IMR-90 (cell line): ENCODE results near the gene CST1. TPM values are rescaled to one million over a fixed set of nuclear protein-coding genes. Genes with fewer than 3 reads are reported as not detected.

ENCODE experiments used
- ATAC-seq: fragments of 200-7000 bp; cut with Tn5 transposase; 2 replicates; pipeline ENCODE4 v1.9.1; 2020; ENCODE audit warnings: low read depth, mild to moderate bottlenecking, moderate library complexity
- BruUV-seq: library from RNA; stranded (reverse); fragments of 400-500 nt; replicated peaks from 2 replicates; lab custom pipeline; 2021; lab: Mats Ljungman, UMichigan
- CTCF ChIA-PET: fragments of 300-600 bp; formaldehyde crosslinking; extraction: SDS; loops from one replicate; lab custom pipeline; 2021; ENCODE audit warnings: antibody characterized with exemption; lab: Yijun Ruan, JAX
- POLR2A ChIA-PET: fragments of 300-600 bp; sonication (Branson Sonifier 250); formaldehyde crosslinking; loops from one replicate; lab custom pipeline; 2022; ENCODE audit warnings: antibody characterized with exemption; ENCODE audit not compliant: unreplicated experiment; lab: Charles Lee
- DNase-seq: peaks from one replicate; pipeline ENCODE4 v3.0.0; 2013
- H2AFZ ChIP-seq: replicated peaks from 2 replicates; pipeline ENCODE3; 2013; ENCODE audit warnings: low read length, mild to moderate bottlenecking; ENCODE audit not compliant: poor library complexity
- H2AK5ac ChIP-seq: 2 replicates; pipeline ENCODE4 v1.6.1; 2013; ENCODE audit warnings: low read depth, low read length, inconsistent platforms
- H2AK9ac ChIP-seq: replicated peaks from 2 replicates; pipeline ENCODE3; 2013; ENCODE audit warnings: mild to moderate bottlenecking, low read depth, low read length, moderate library complexity; ENCODE audit not compliant: poor library complexity
- H2BK120ac ChIP-seq: 2 replicates; pipeline ENCODE4 v1.6.1; 2013; ENCODE audit warnings: low read depth, low read length, inconsistent platforms
- H2BK15ac ChIP-seq: 3 replicates; pipeline ENCODE4 v1.6.1; 2013; ENCODE audit warnings: low read depth, low read length, inconsistent platforms
- H2BK20ac ChIP-seq: 2 replicates; pipeline ENCODE4 v1.6.1; 2013; ENCODE audit warnings: low read depth, mild to moderate bottlenecking, inconsistent platforms, low read length, moderate library complexity
- H2BK5ac ChIP-seq: 2 replicates; pipeline ENCODE4 v1.6.1; 2013; ENCODE audit warnings: mild to moderate bottlenecking, low read depth, low read length, inconsistent platforms; ENCODE audit not compliant: poor library complexity, severe bottlenecking
- H3K14ac ChIP-seq: replicated peaks from 2 replicates; pipeline ENCODE4 v1.6.1; 2013; ENCODE audit warnings: low read depth, low read length, inconsistent platforms
- H3K18ac ChIP-seq: 2 replicates; pipeline ENCODE4 v1.6.1; 2013; ENCODE audit warnings: low read depth, low read length, control low read depth
- H3K23ac ChIP-seq: 2 replicates; pipeline ENCODE4 v1.6.1; 2013; ENCODE audit warnings: low read depth, low read length, inconsistent platforms
- H3K27ac ChIP-seq: 2 replicates; pipeline ENCODE4 v1.5.1; 2013; ENCODE audit warnings: mild to moderate bottlenecking, control low read depth, low read length; ENCODE audit not compliant: insufficient read depth
- H3K27me3 ChIP-seq: 2 replicates; pipeline ENCODE4 v1.6.1; 2013; ENCODE audit warnings: low read length; ENCODE audit not compliant: control insufficient read depth, insufficient read depth
- H3K36me3 ChIP-seq: 2 replicates; pipeline ENCODE4 v1.6.1; 2013; ENCODE audit warnings: low read length, mixed read lengths; ENCODE audit not compliant: control insufficient read depth, insufficient read depth
- H3K4ac ChIP-seq: 2 replicates; pipeline ENCODE4 v1.6.1; 2013; ENCODE audit warnings: low read depth, low read length, inconsistent platforms
- H3K4me1 ChIP-seq: 2 replicates; pipeline ENCODE4 v1.6.1; 2013; ENCODE audit warnings: low read length, mixed read lengths; ENCODE audit not compliant: control insufficient read depth, insufficient read depth
- H3K4me2 ChIP-seq: 2 replicates; pipeline ENCODE4 v1.6.1; 2013; ENCODE audit warnings: low read depth, mild to moderate bottlenecking, control low read depth, low read length, moderate library complexity
- H3K4me3 ChIP-seq: 2 replicates; pipeline ENCODE4 v1.5.1; 2013; ENCODE audit warnings: low read depth, mild to moderate bottlenecking, control low read depth, low read length, moderate library complexity; ENCODE audit not compliant: insufficient read depth
- H3K56ac ChIP-seq: 2 replicates; pipeline ENCODE4 v1.6.1; 2013; ENCODE audit warnings: low read length, inconsistent platforms; ENCODE audit not compliant: insufficient read depth; ENCODE audit errors: extremely low read depth
- H3K79me1 ChIP-seq, 2 experiments: 2 replicates each; pipeline ENCODE4 v1.6.1; 2013; ENCODE audit warnings: low read length in 2 of 2, inconsistent platforms in 1 of 2, low read depth in 1 of 2
- H3K9ac ChIP-seq: 2 replicates; pipeline ENCODE4 v1.6.1; 2013; ENCODE audit warnings: low read depth, low read length, control low read depth
- H3K9me1 ChIP-seq: 2 replicates; pipeline ENCODE4 v1.6.1; 2013; ENCODE audit warnings: low read length, inconsistent platforms; ENCODE audit not compliant: insufficient read depth
- H3K9me3 ChIP-seq: 2 replicates; pipeline ENCODE4 v1.6.1; 2013; ENCODE audit warnings: low read length; ENCODE audit not compliant: control insufficient read depth, insufficient read depth
- H4K20me1 ChIP-seq: 2 replicates; pipeline ENCODE4 v1.6.1; 2013; ENCODE audit warnings: low read length, inconsistent platforms; ENCODE audit not compliant: insufficient read depth
- H4K5ac ChIP-seq: 2 replicates; pipeline ENCODE4 v1.6.1; 2013; ENCODE audit warnings: mild to moderate bottlenecking, low read depth, low read length, control low read depth
- H4K8ac ChIP-seq, 2 experiments: 2 replicates each; pipeline ENCODE4 v1.6.1; 2013; ENCODE audit warnings: low read depth in 2 of 2, low read length in 2 of 2, control low read depth in 1 of 2, inconsistent platforms in 1 of 2
- H4K91ac ChIP-seq: 2 replicates; pipeline ENCODE4 v1.6.1; 2013; ENCODE audit warnings: low read depth, low read length, inconsistent platforms; ENCODE audit not compliant: insufficient read depth
- BHLHE40 ChIP-seq: fragments of 150-350 bp; IDR thresholded peaks from 2 replicates; pipeline ENCODE4 v1.6.1; 2016; ENCODE audit warnings: mild to moderate bottlenecking, low read depth, low read length
- CEBPB ChIP-seq: IDR thresholded peaks from 2 replicates; pipeline ENCODE4 v1.6.1; 2012; ENCODE audit warnings: low read depth, low read length, improper control_type of control experiment
- CHD1 ChIP-seq: IDR thresholded peaks from 2 replicates; pipeline ENCODE4 v1.6.1; 2012; ENCODE audit warnings: low read depth, low read length, improper control_type of control experiment
- CTCF ChIP-seq: conservative IDR thresholded peaks from 2 replicates; pipeline ENCODE4 v1.5.1; 2012; ENCODE audit warnings: mild to moderate bottlenecking, low read depth, low read length, improper control_type of control experiment
- ELK1 ChIP-seq: fragments of 150-350 bp; IDR thresholded peaks from 2 replicates; pipeline ENCODE4 v1.6.1; 2016; ENCODE audit warnings: low read depth, mild to moderate bottlenecking, low read length, moderate library complexity, borderline replicate concordance
- FOS ChIP-seq: fragments of 150-350 bp; IDR thresholded peaks from 2 replicates; pipeline ENCODE4 v1.6.1; 2016; ENCODE audit warnings: low read depth, low read length
- MAFK ChIP-seq: IDR thresholded peaks from 2 replicates; pipeline ENCODE4 v1.6.1; 2012; ENCODE audit warnings: low read depth, low read length, improper control_type of control experiment
- MAZ ChIP-seq: IDR thresholded peaks from 2 replicates; pipeline ENCODE4 v1.6.1; 2012; ENCODE audit warnings: low read depth, mild to moderate bottlenecking, low read length, improper control_type of control experiment, moderate library complexity, borderline replicate concordance
- MXI1 ChIP-seq: IDR thresholded peaks from 2 replicates; pipeline ENCODE4 v1.6.1; 2012; ENCODE audit warnings: low read depth, mild to moderate bottlenecking, low read length, moderate library complexity, borderline replicate concordance
- NFE2L2 ChIP-seq: fragments of 150-350 bp; IDR thresholded peaks from 2 replicates; pipeline ENCODE4 v1.6.1; 2016; ENCODE audit warnings: low read depth, mild to moderate bottlenecking, low read length
- POLR2A ChIP-seq: IDR thresholded peaks from 2 replicates; pipeline ENCODE4 v1.6.1; 2012; ENCODE audit warnings: mild to moderate bottlenecking, low read depth, low read length
- RAD21 ChIP-seq: IDR thresholded peaks from 2 replicates; pipeline ENCODE4 v1.6.1; 2012; ENCODE audit warnings: low read length, improper control_type of control experiment
- RCOR1 ChIP-seq: IDR thresholded peaks from 2 replicates; pipeline ENCODE4 v1.6.1; 2012; ENCODE audit warnings: mild to moderate bottlenecking, low read length, improper control_type of control experiment; ENCODE audit not compliant: insufficient replicate concordance
- RFX5 ChIP-seq: IDR thresholded peaks from 2 replicates; pipeline ENCODE4 v1.8.0; 2012; ENCODE audit warnings: low read depth, mild to moderate bottlenecking, low read length, moderate library complexity
- SMC3 ChIP-seq: fragments of 150-350 bp; IDR thresholded peaks from 2 replicates; pipeline ENCODE4 v1.6.1; 2016; ENCODE audit warnings: low read depth, mild to moderate bottlenecking, antibody characterized with exemption, low read length, moderate library complexity
- WGBS, 2 experiments: methylation state at CpG; one replicate each; pipeline versions ENCODE4 v1.1.5 to v1.1.7; 2013; ENCODE audit warnings: missing lambda C conversion rate in 2 of 2; ENCODE audit not compliant: insufficient read length in 1 of 2; ENCODE audit errors: extremely low coverage in 2 of 2; 5-methylcytosine and 5-hydroxymethylcytosine counted together
- dilution Hi-C: fragments of 300-500 bp; cut with HindIII; formaldehyde crosslinking; loops from one replicate; pipeline ENCODE4 v1.14.3; 2018; ENCODE audit warnings: low sequenced_read_pairs; ENCODE audit not compliant: unreplicated experiment
- in situ Hi-C: fragments of 300-500 bp; cut with MboI; formaldehyde crosslinking; loops from 3 replicates; pipeline ENCODE4 v1.14.3; 2019; ENCODE audit warnings: low sequenced_read_pairs, inconsistent platforms, mixed read lengths
- intact Hi-C: fragments of 100-400 bp; cut with micrococcal nuclease; formaldehyde crosslinking; loops from 2 replicates; pipeline ENCODE4 v1.10.0; 2022
- polyA plus RNA-seq, 3 experiments: library from polyadenylated mRNA; depleted of rRNA; stranded (reverse); fragments of >200 nt; gene quantifications; 2 replicates each; pipeline ENCODE4 v1.2.3, GENCODE V29; 2012; ENCODE audit warnings: low replicate concordance in 1 of 3
- total RNA-seq: library from RNA; depleted of rRNA; stranded (reverse); fragments of >200 nt; gene quantifications from 2 replicates; pipeline ENCODE4 v1.2.3, GENCODE V29; 2012
- TF ChIP-seq, protein P1 (sequence below): fragments of 150-350 bp; IDR thresholded peaks from 2 replicates; pipeline ENCODE4 v1.6.1; 2017; ENCODE audit warnings: mild to moderate bottlenecking, antibody characterized with exemption, low read length, low read depth

The CST1 gene
- total and polyA plus RNA-seq, 2 of the 4 experiments (the other 2 are of a cell fraction), result not detected

- WGBS, 2 experiments, result no CpG with 5 or more reads among the region's 2 CpGs
- no peak overlapping the region for H2BK15ac ChIP-seq
- peak; percentile 10 for DNase-seq
Measured at GRCh38 chr20:23745247-23745646, 5.5 kb downstream of the CST1 start.

More at GRCh38 chr20:23745247-23745646, 5.5 kb downstream of the CST1 start:
- Histone ChIP-seq H3K36me3 (no peaks in the 10 kb centered on the region), H3K14ac (no peak overlapping the region), H3K4me1 (no peaks in the 10 kb centered on the region), H3K18ac (no peak overlapping the region), H4K91ac (no peak overlapping the region), H2AK9ac (no peak overlapping the region), H2AK5ac (no peak overlapping the region), H3K79me1 (no peaks in the 10 kb centered on the region), H2AFZ (no peak overlapping the region), H4K8ac (no peak overlapping the region), H2BK20ac (no peak overlapping the region), H4K5ac (no peak overlapping the region), H3K23ac (no peak overlapping the region), H2BK120ac (no peak overlapping the region), H3K4me2 (no peak overlapping the region), H2BK5ac (no peak overlapping the region), H3K9me3 (no peaks in the 10 kb centered on the region), H3K4ac (no peak overlapping the region), H3K4me3 (no peak overlapping the region), H3K27me3 (peaks cover 10% of the 10 kb centered on the region), H3K56ac (no peak overlapping the region), H3K9me1 (peaks cover 3% of the 10 kb centered on the region; the same call in 1 of the 2 replicates), H3K9ac (no peak overlapping the region), H4K20me1 (no peaks in the 10 kb centered on the region), H3K27ac (no peak overlapping the region)
- intact Hi-C loops (no loop called here), in situ Hi-C loops (no loop called here), dilution Hi-C loops (no loop called here)
- no peak for TF ChIP-seq NFE2L2
- no peak for TF ChIP-seq POLR2A
- TF ChIP-seq FOS, result no peak
- no peak for TF ChIP-seq MAZ
- no peak for TF ChIP-seq RFX5
- no peak for TF ChIP-seq CHD1
- TF ChIP-seq MAFK, result no peak
- no peak for TF ChIP-seq ELK1
- no peak for TF ChIP-seq MXI1
- no peak for TF ChIP-seq BHLHE40
- TF ChIP-seq RAD21, result no peak
- no peak for TF ChIP-seq CEBPB
- TF ChIP-seq CTCF, result no peak
- TF ChIP-seq RCOR1, result no peak
- TF ChIP-seq, protein P1, sequence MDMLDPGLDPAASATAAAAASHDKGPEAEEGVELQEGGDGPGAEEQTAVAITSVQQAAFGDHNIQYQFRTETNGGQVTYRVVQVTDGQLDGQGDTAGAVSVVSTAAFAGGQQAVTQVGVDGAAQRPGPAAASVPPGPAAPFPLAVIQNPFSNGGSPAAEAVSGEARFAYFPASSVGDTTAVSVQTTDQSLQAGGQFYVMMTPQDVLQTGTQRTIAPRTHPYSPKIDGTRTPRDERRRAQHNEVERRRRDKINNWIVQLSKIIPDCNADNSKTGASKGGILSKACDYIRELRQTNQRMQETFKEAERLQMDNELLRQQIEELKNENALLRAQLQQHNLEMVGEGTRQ, result no peak
- no peak for TF ChIP-seq SMC3
- ChIA-PET CTCF (interaction anchor here (0.6 kb wide), 1 partner anchor 68 kb away, joined by 5 read pairs; no protein-coding TSS in a partner anchor), POLR2A (no interaction called here)
- peak; percentile 77 for ATAC-seq
- no TSS peak for BruUV-seq
